PC-3 (cell line): Measurements from ENCODE around the gene SLC35F5. TPM values are rescaled to one million over a fixed set of nuclear protein-coding genes. Genes with fewer than 3 reads are reported as not detected.
"Not testable (repeated sequence)": the region's sequence is repeated elsewhere in the genome, so short reads cannot be mapped to it uniquely, and the experiment has no call there.

Experiments used
- ATAC-seq: fragments of 200-7000 bp; cut with Tn5 transposase; 2 replicates; pipeline ENCODE4 v1.9.1; 2020; ENCODE audit warnings: mild to moderate bottlenecking, moderate library complexity
- BruUV-seq: library from RNA; stranded (reverse); fragments of 400-500 nt; replicated peaks from 2 replicates; lab custom pipeline; 2021; lab: Mats Ljungman, UMichigan
- CTCF ChIA-PET: fragments of 300-600 bp; sonication (Branson Sonifier 250); formaldehyde crosslinking; loops from one replicate; lab custom pipeline; 2022; ENCODE audit warnings: antibody characterized with exemption; lab: Charles Lee
- POLR2A ChIA-PET: fragments of 300-600 bp; sonication (Branson Sonifier 250); formaldehyde crosslinking; loops from one replicate; lab custom pipeline; 2022; ENCODE audit warnings: antibody characterized with exemption; ENCODE audit not compliant: unreplicated experiment; lab: Charles Lee
- DNase-seq: peaks from one replicate; pipeline ENCODE4 v3.0.0-alpha.2; 2015
- H2AFZ ChIP-seq: fragments of 300-600 bp; sonication (generic); 2 replicates; pipeline ENCODE4 v1.6.0; 2016; ENCODE audit warnings: antibody characterized with exemption, low read length
- H3F3A ChIP-seq: fragments of 300-600 bp; sonication (generic); one replicate; pipeline ENCODE4 v1.6.0; 2017; ENCODE audit warnings: antibody characterized with exemption, low read length, control low read depth, mild to moderate bottlenecking; ENCODE audit not compliant: unreplicated experiment
- H3K27ac ChIP-seq: fragments of 300-600 bp; sonication (generic); 2 replicates; pipeline ENCODE4 v1.5.1; 2016; ENCODE audit warnings: mild to moderate bottlenecking, low read length
- H3K27me3 ChIP-seq: fragments of 300-600 bp; sonication (generic); 2 replicates; pipeline ENCODE4 v1.6.1; 2016; ENCODE audit warnings: low read length, mixed read lengths
- H3K36me3 ChIP-seq: fragments of 300-600 bp; sonication (generic); 2 replicates; pipeline ENCODE4 v1.6.1; 2016; ENCODE audit warnings: low read depth, mixed run types, low read length, mixed read lengths
- H3K4me1 ChIP-seq: fragments of 300-600 bp; sonication (generic); 2 replicates; pipeline ENCODE4 v1.5.1; 2016; ENCODE audit warnings: low read length; ENCODE audit not compliant: insufficient read depth
- H3K4me2 ChIP-seq: fragments of 300-600 bp; sonication (generic); 2 replicates; pipeline ENCODE4 v1.6.0; 2016; ENCODE audit warnings: low read length
- H3K4me3 ChIP-seq: fragments of 300-600 bp; sonication (generic); 2 replicates; pipeline ENCODE4 v1.5.1; 2016; ENCODE audit warnings: mild to moderate bottlenecking, low read length, mixed read lengths
- H3K79me2 ChIP-seq: fragments of 300-600 bp; sonication (generic); 2 replicates; pipeline ENCODE4 v1.6.1; 2017; ENCODE audit warnings: low read length, mixed read lengths
- H3K9ac ChIP-seq: fragments of 300-600 bp; sonication (generic); 2 replicates; pipeline ENCODE4 v1.6.0; 2016; ENCODE audit warnings: mild to moderate bottlenecking, low read length
- H3K9me2 ChIP-seq: fragments of 300-600 bp; sonication (generic); replicated peaks from 2 replicates; pipeline ENCODE4 v1.6.1; 2016; ENCODE audit warnings: mixed run types, low read length, mixed read lengths
- H3K9me3 ChIP-seq: fragments of 300-600 bp; sonication (generic); 2 replicates; pipeline ENCODE4 v1.6.1; 2016; ENCODE audit warnings: low read length, mixed read lengths
- H4K20me1 ChIP-seq: fragments of 300-600 bp; sonication (generic); 2 replicates; pipeline ENCODE4 v1.6.1; 2016; ENCODE audit warnings: low read length, mixed read lengths
- CTCF ChIP-seq: fragments of 300-600 bp; sonication (generic); conservative IDR thresholded peaks from 2 replicates; pipeline ENCODE4 v1.5.1; 2017; ENCODE audit warnings: antibody characterized with exemption, low read depth, mild to moderate bottlenecking, low read length
- EZH2 ChIP-seq: fragments of 300-600 bp; sonication (generic); IDR thresholded peaks from one replicate; pipeline ENCODE4 v1.6.1; 2017; ENCODE audit warnings: antibody characterized with exemption, mild to moderate bottlenecking, low read length; ENCODE audit not compliant: unreplicated experiment
- EZH2phosphoT487 ChIP-seq: fragments of 300-600 bp; sonication (generic); IDR thresholded peaks from 2 replicates; pipeline ENCODE4 v1.6.1; 2018; ENCODE audit warnings: mild to moderate bottlenecking, antibody characterized with exemption, low read length, borderline replicate concordance
- intact Hi-C: fragments of 100-400 bp; cut with micrococcal nuclease; formaldehyde crosslinking; loops from 2 replicates; pipeline ENCODE4 v1.9.0; 2023
- total RNA-seq: library from RNA; depleted of rRNA; stranded (reverse); fragments of >200 nt; gene quantifications from 2 replicates; pipeline ENCODE4 v1.2.3, GENCODE V29; 2014

SLC35F5 gene
- total RNA-seq, 1 experiment from 2014 or later, result 55.3 TPM

DNA sequence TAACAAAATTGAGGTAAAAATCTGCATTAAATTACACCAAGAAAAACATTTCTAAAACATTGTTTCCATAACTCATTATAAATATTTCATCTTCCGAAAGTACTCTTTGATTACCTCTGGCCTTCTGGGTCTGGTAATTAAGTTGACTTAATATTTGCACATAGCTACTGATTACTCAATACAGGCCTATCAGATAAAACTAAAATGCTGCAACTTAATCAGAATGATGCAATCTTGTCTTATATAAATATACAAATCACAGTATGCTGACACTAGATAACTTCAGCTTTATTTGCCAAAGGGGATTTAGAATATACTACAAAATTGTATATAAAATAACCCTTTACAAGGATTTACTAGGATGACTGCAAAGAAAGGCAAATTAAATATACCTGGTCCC, 49.3 kb downstream of the SLC35F5 start:
- Histone ChIP-seq H3K79me2 (no peaks in the 10 kb centered on the region), H3K27me3 (no peaks in the 10 kb centered on the region), H3K9me2 (no peaks in the 10 kb centered on the region), H3K9ac (no peak overlapping the region), H3K4me1 (peaks cover 10% of the 10 kb centered on the region), H3F3A (no peaks in the 10 kb centered on the region), H3K27ac (no peak overlapping the region), H3K4me3 (no peak overlapping the region), H3K4me2 (no peak overlapping the region), H3K36me3 (no peaks in the 10 kb centered on the region), H2AFZ (no peak overlapping the region), H4K20me1 (no peaks in the 10 kb centered on the region), H3K9me3 (no peaks in the 10 kb centered on the region)
- ChIA-PET CTCF (no interaction called here), POLR2A (no interaction called here)
- DNase-seq (no peak), ATAC-seq (no peak)
- intact Hi-C loops, result no loop called here
- TF ChIP-seq EZH2phosphoT487 (no peak), CTCF (no peak), EZH2 (no peak)
- no TSS peak for BruUV-seq

- no TSS peak for BruUV-seq
- H3K4me3 ChIP-seq, result no peak overlapping the region
- H3K9me3 ChIP-seq, result no peaks in the 10 kb centered on the region
- ChIA-PET CTCF (no interaction called here), POLR2A (no interaction called here)
- no peak overlapping the region for H3K9ac ChIP-seq
- H3F3A ChIP-seq, result no peaks in the 10 kb centered on the region
- no peak overlapping the region for H3K4me2 ChIP-seq
- no peaks in the 10 kb centered on the region for H3K9me2 ChIP-seq
- intact Hi-C loops, result no loop called here
- no peaks in the 10 kb centered on the region for H3K27me3 ChIP-seq
- H4K20me1 ChIP-seq, result no peaks in the 10 kb centered on the region
- no peaks in the 10 kb centered on the region for H3K36me3 ChIP-seq
- TF ChIP-seq EZH2phosphoT487 (no peak), EZH2 (no peak), CTCF (no peak)
- H2AFZ ChIP-seq, result no peak overlapping the region
- peaks cover 10% of the 10 kb centered on the region for H3K4me1 ChIP-seq
- H3K27ac ChIP-seq, result no peak overlapping the region
- no peaks in the 10 kb centered on the region for H3K79me2 ChIP-seq
- no peak for DNase-seq
- no peak for ATAC-seq
Observed at GRCh38 chr2:113705982-113706523, 50.4 kb downstream of the SLC35F5 start.

- H3K27ac ChIP-seq, H3F3A ChIP-seq, POLR2A ChIA-PET, H3K4me2 ChIP-seq, H4K20me1 ChIP-seq, H3K36me3 ChIP-seq, H2AFZ ChIP-seq, H3K9ac ChIP-seq, DNase-seq, H3K9me3 ChIP-seq, intact Hi-C loops, H3K27me3 ChIP-seq, H3K9me2 ChIP-seq, CTCF ChIA-PET, H3K79me2 ChIP-seq, H3K4me1 ChIP-seq, H3K4me3 ChIP-seq, ATAC-seq, BruUV-seq: not testable (repeated sequence)
Observed at GRCh38 chr2:113704300-113704993, 52.0 kb downstream of the SLC35F5 start.
